GM19468 (cell line): ENCODE measurements around the gene KIF1B.
"Not testable (repeated sequence)": the region's sequence is repeated elsewhere in the genome, so short reads cannot be mapped to it uniquely, and the experiment has no call there.

ENCODE experiments used
- ATAC-seq: cut with Tn5 transposase; IDR thresholded peaks from one replicate; pipeline ENCODE4 v1.9.1; 2021; ENCODE audit warnings: mild to moderate bottlenecking, moderate library complexity, moderate number of reproducible peaks; ENCODE audit not compliant: unreplicated experiment; ENCODE audit errors: extremely low read depth

The KIF1B gene

GRCh38 chr1:10415211-10415930 is 205.0 kb downstream of the KIF1B start:
- ATAC-seq = no peak

GRCh38 chr1:10415967-10416366 is 205.6 kb downstream of the KIF1B start:
- not testable (repeated sequence) for ATAC-seq

- ATAC-seq = not testable (repeated sequence)
These were observed 208.4 kb downstream of the KIF1B start for GRCh38 chr1:10418741-10419140.

GRCh38 chr1:10419351-10419750 is 209.0 kb downstream of the KIF1B start:
- no peak for ATAC-seq

- no peak for ATAC-seq
These were observed 211.3 kb downstream of the KIF1B start for GRCh38 chr1:10421637-10422036.

- ATAC-seq = no peak
These were observed 213.7 kb downstream of the KIF1B start for GRCh38 chr1:10424034-10424433.

GRCh38 chr1:10424651-10425050 is 214.3 kb downstream of the KIF1B start:
- no peak for ATAC-seq

GRCh38 chr1:10425826-10426534 is 215.6 kb downstream of the KIF1B start:
- not testable (repeated sequence) for ATAC-seq

- not testable (repeated sequence) for ATAC-seq
These were observed 216.1 kb downstream of the KIF1B start for GRCh38 chr1:10426535-10426848.

GRCh38 chr1:10428984-10429383 is 218.6 kb downstream of the KIF1B start:
- ATAC-seq = no peak

- no peak for ATAC-seq
These were observed 219.5 kb downstream of the KIF1B start for GRCh38 chr1:10429868-10430215.

- ATAC-seq = peak; percentile 60
These were observed 220.1 kb downstream of the KIF1B start, which contains the start of gene CENPS for GRCh38 chr1:10430216-10431069. CENPS (plus strand) TSS chr1:10430433; CDS start chr1:10430518, 85 bp downstream.
